GM13977 (cell line): ENCODE results near the gene IGSF1.

ENCODE experiments used
- DNase-seq: peaks from one replicate; pipeline ENCODE4 v3.0.0; 2012; ENCODE audit warnings: low spot score
- CTCF ChIP-seq: IDR thresholded peaks from 2 replicates; pipeline ENCODE4 v1.5.1; 2012; ENCODE audit warnings: mild to moderate bottlenecking, control low read depth; ENCODE audit not compliant: insufficient read depth; ENCODE audit errors: extremely low read depth, missing control alignments
- in situ Hi-C: fragments of 300-500 bp; cut with MboI; formaldehyde crosslinking; loops from one replicate; pipeline ENCODE4 v1.12.0; 2022; ENCODE audit warnings: low sequenced_read_pairs, low pct_unique_long_range_greater_than_20kb, mixed read lengths, inconsistent platforms; ENCODE audit not compliant: unreplicated experiment

The IGSF1 gene

DNA sequence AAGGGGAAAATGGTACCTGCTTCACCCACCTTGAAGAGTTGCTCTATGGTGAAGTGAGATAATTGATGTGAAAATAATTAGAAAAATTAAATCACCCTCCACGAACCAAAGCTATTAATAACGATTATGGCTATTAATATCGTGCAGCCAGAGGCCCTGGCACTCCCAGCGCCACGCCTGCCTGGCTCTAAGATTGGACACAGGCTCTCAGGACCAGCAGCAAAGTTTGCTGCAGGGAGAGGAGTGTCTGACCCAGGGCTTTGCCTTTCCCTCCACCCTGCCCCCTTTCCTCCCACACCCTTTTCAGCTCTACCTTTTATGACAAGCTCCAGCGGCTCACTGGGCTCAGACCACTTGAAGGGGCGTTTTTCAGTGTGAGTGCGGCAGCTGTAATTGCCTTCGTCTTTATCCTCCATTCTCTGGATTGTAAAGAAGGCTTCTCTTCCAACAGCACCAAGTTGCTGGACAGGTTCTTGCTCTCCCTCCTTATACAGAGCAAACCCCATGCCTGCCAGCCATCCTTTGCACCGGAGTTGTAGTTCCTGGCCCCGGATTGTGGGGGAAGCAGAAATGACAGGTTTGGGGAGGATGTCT lies 11.5 kb downstream of the IGSF1 start:
- no peak for DNase-seq
- in situ Hi-C loops = no loop called here
- TF ChIP-seq CTCF = no peak

DNA sequence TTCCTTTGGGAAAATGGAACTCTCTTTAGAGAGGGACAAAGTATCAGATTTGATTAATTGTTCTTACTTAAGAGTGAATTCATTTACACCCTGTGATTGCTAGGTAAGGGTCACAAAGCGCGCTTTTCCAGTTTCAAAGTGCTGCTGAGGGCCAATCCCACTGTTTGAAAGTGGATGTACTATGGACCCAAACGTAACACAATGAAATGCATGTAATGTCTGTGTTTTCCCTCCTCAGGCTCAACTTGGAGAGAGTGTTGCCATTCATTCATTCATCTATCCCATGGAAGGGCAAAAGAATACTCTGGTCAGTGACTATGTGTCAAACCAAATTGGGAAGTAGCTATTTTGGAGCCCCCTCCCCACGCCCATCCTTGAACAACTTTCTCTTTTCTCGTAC lies 16.1 kb downstream of the IGSF1 start:
- no peak for TF ChIP-seq CTCF
- in situ Hi-C loops = no loop called here
- DNase-seq = no peak

DNA sequence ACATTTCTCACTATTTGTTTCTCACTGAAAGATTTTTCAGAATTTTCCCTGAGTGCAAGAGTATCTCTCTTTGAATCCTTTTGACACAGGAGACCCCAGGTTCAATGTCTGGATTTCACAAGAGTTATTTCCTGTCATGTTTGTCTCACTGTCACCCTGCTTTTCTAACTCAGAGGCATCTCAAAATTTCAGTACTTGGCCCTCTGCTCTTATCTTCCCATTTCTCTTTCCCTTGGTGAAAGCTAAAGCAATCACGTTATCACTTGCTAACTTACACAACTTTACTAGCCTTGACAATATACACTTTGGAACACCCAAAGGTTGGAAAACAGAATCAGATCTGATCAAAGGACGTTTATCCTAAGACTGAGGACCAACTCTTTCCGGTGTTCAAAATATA lies 17.3 kb downstream of the IGSF1 start:
- in situ Hi-C loops = no loop called here
- no peak for DNase-seq
- TF ChIP-seq CTCF = no peak

GRCh38 chrX:131271274-131271673 lies 17.8 kb downstream of the IGSF1 start:
- in situ Hi-C loops = no loop called here
- TF ChIP-seq CTCF = no peak
- DNase-seq = no peak

DNA sequence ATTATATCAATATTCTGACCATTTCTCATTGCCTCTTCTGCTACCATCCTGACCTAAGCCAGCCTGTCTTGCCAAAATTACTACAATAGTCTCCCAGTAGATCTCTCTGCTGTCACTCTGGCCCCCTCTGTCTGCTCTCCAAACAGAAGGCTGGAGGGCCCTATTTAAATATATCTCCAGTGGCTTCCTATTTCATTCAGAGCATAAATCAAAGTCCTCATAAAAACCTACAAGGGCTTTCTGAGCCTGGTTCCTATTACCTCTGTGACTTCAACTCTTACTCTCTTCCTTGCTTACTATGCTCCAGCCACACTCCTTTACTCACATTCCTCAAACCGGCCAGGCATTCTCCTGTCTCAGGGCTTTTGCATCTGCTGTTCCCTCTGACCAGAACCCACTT lies 19.0 kb downstream of the IGSF1 start:
- no peak for TF ChIP-seq CTCF
- in situ Hi-C loops = no loop called here
- DNase-seq = no peak

- TF ChIP-seq CTCF = no peak
- DNase-seq = no peak
- in situ Hi-C loops = no loop called here
Observed at GRCh38 chrX:131264665-131265064, 24.4 kb downstream of the IGSF1 start.

- TF ChIP-seq CTCF = no peak
- DNase-seq = no peak
- in situ Hi-C loops = no loop called here
Observed at GRCh38 chrX:131264053-131264452, 25.1 kb downstream of the IGSF1 start.
